ENCODE measurements around the gene PGLYRP3. TPM values are rescaled to one million over a fixed set of nuclear protein-coding genes. Genes with fewer than 3 reads are reported as not detected.
A peak's percentile ranks its signal among the peaks of the same experiment; 100 is the strongest.
"Not testable (repeated sequence)": the region's sequence is repeated elsewhere in the genome, so short reads cannot be mapped to it uniquely, and the experiment has no call there.

The PGLYRP3 gene
- total and polyA plus RNA-seq, 9 of the 15 experiments (the other 6 are each of a cell fraction or from before 2014, with no cell fraction given) = not detected

DNA sequence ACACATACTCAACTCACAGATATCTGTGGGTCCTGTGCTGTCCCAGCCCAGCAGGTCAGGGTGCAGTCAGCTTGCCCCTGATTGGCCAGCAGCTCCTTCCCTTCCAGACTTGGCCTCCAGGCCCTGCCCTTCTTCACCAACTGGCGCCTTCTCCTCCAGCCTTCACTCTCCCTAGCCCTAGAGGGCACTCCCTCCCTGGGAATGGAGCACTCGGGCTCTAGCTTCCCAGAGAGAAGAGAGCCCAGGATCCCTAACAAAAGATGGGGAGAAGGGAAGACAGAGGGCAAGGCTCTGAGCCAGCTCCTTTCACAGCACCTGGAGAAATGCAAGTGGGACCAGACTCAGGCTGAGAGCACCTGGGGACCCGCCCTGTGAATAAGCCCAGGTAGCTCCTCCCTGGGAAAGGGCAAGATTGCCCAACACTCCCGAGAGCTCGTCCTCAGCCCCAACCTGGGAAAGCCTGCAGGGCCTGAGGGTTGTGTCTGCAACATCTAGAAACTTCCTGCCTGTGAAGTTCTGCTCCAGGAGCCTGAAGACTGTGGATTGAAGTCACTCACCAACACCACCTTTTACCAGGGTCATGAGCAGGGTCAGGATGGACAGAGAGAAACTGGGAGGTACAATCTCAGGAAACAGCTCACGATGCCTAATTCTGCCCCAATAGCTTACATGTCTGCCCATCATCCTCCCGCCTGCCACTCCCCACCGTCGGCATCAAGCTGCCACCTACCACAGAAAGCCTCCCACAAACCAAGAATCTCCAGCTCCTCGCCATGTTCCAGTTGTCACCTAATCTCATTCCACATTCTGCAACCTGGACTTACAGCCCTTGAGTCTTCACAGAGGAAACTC, 36.0 kb upstream of the PGLYRP3 start, which contains the start of gene PGLYRP4:
PGLYRP4 (minus strand) TSS at position 331 of the 852 bp plus-strand sequence. CDS start 909 bp downstream, outside the sequence.
- peaks cover 3 to 15% of the 10 kb centered on the region in 2 experiments; a peak in 3 of 5 replicates for H3K27me3 ChIP-seq (ENCODE audit: control insufficient read depth in 2 of 2, insufficient read depth in 2 of 2, low read length in 2 of 2)
- 11% methylated on average over 9 of the region's 10 CpGs for WGBS (ENCODE audit: insufficient coverage, low coverage, missing lambda C conversion rate)
- no peak within 1 kb of the TSS for H3K9ac ChIP-seq (ENCODE audit: insufficient read depth in 1 of 2, low read depth in 2 of 2, low read length in 2 of 2)
- ChIA-PET CTCF (ENCODE audit: low intra/inter-chr PET ratio) (interaction anchor here (0.6 kb wide), 1 partner anchor 149 kb away, joined by 5 read pairs; no protein-coding TSS in a partner anchor), POLR2A (interaction anchor here (0.6 to 0.9 kb wide), 7 partner anchors 12 to 301 kb away, joined by 3 to 4 read pairs (median 3); no protein-coding TSS in a partner anchor)
- BruUV-seq (replicated peaks) = no TSS peak
- H3K79me2 ChIP-seq (ENCODE audit: control insufficient read depth, insufficient read depth, low read length) = no peaks in the 10 kb centered on the region
- intact Hi-C loops (cut with micrococcal nuclease) = no loop called here
- in situ Hi-C loops (cut with MboI) = no loop called here
- no peak within 1 kb of the TSS for H3K4me2 ChIP-seq (ENCODE audit: insufficient read depth, low read length)
- ATAC-seq (no peak), FAIRE-seq (no peak), DNase-seq (ENCODE audit: extremely low read depth in 1 of 4, low spot score in 3 of 4) (no peak)
- no peak within 1 kb of the TSS for H3K27ac ChIP-seq (ENCODE audit: extremely low read depth, low read depth, low read length)
- TF ChIP-seq GTF2A2 (tag; IDR thresholded peaks at IDR 0.05) (no peak), CEBPB (tag; IDR thresholded peaks at IDR 0.05) (0 out of 2 replicates have a peak, but pooled peaks have one; percentile 39)
- H4K20me1 ChIP-seq (replicated peaks; ENCODE audit: control insufficient read depth, insufficient read depth, low read length) = peaks cover 10% of the 10 kb centered on the region
- no peaks in the 10 kb centered on the region for H3K36me3 ChIP-seq (ENCODE audit: control insufficient read depth, insufficient read depth, low read length)
- H3K9me1 ChIP-seq (ENCODE audit: control insufficient read depth, insufficient read depth, low read length) = no peaks in the 10 kb centered on the region
- no peaks in the 10 kb centered on the region for H3K9me3 ChIP-seq (replicated peaks; ENCODE audit: control insufficient read depth, insufficient read depth, low read depth, low read length)
- H3K4me3 ChIP-seq = no peak within 1 kb of the TSS
- no peak within 1 kb of the TSS for H2AFZ ChIP-seq (ENCODE audit: low read depth, low read length)
- H3K4me1 ChIP-seq (replicated peaks in 1 of 2; ENCODE audit: control insufficient read depth in 2 of 2, insufficient read depth in 2 of 2, low read length in 2 of 2) = peaks cover 15 to 17% of the 10 kb centered on the region in 2 experiments

DNA sequence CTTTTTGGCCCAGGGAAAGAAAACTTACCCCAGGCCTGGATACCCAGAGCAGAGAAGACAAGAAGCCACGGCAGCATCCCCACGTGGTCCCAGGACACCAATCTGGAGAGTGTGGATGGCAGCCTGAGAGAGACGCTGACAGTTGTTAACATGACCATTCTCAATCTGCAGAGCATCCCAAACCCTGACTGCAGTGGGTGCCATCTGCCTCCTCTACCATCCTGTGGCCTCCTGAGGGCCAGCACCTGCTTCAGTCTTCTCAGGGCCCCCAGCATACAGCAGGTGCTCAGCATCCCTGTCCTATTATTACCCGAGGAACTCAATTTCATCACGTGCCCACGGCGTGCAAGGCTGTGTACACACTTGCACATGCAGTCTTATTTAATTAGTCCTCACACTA, 35.1 kb upstream of the PGLYRP3 start:
- no peak for ATAC-seq
- H3K9me1 ChIP-seq (ENCODE audit: control insufficient read depth, insufficient read depth, low read length) = no peaks in the 10 kb centered on the region
- H3K79me2 ChIP-seq (ENCODE audit: control insufficient read depth, insufficient read depth, low read length) = no peaks in the 10 kb centered on the region
- no peak overlapping the region for H3K4me2 ChIP-seq (ENCODE audit: insufficient read depth, low read length)
- no peaks in the 10 kb centered on the region for H3K9me3 ChIP-seq (replicated peaks; ENCODE audit: control insufficient read depth, insufficient read depth, low read depth, low read length)
- in situ Hi-C loops (cut with MboI) (no loop called here), intact Hi-C loops (cut with micrococcal nuclease) (no loop called here)
- TF ChIP-seq ZNF3 (CRISPR knock-in tag; IDR thresholded peaks at IDR 0.05) (no peak), BRD9 (IDR thresholded peaks at IDR 0.05; ENCODE audit: low read depth, partially characterized antibody) (no peak)
- TF ChIP-seq, protein P1, sequence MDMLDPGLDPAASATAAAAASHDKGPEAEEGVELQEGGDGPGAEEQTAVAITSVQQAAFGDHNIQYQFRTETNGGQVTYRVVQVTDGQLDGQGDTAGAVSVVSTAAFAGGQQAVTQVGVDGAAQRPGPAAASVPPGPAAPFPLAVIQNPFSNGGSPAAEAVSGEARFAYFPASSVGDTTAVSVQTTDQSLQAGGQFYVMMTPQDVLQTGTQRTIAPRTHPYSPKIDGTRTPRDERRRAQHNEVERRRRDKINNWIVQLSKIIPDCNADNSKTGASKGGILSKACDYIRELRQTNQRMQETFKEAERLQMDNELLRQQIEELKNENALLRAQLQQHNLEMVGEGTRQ (CRISPR knock-in tag; IDR thresholded peaks at IDR 0.05) = 0 out of 2 replicates have a peak, but pooled peaks have one; percentile 1
- no peak overlapping the region for H3K4me3 ChIP-seq
- 12% methylated on average over 7 of the region's 7 CpGs for WGBS (ENCODE audit: insufficient coverage, low coverage, missing lambda C conversion rate)
- ChIA-PET POLR2A (interaction anchor here (0.6 kb wide), 2 partner anchors 290 to 302 kb away, joined by 3 to 4 read pairs; no protein-coding TSS in a partner anchor), CTCF (ENCODE audit: low intra/inter-chr PET ratio) (no interaction called here)
- peaks cover 14% of the 10 kb centered on the region for H4K20me1 ChIP-seq (replicated peaks; ENCODE audit: control insufficient read depth, insufficient read depth, low read length)
- peaks cover 22 to 24% of the 10 kb centered on the region in 2 experiments for H3K4me1 ChIP-seq (replicated peaks in 1 of 2; ENCODE audit: control insufficient read depth in 2 of 2, insufficient read depth in 2 of 2, low read length in 2 of 2)
- no peak overlapping the region for H3K9ac ChIP-seq (ENCODE audit: insufficient read depth in 1 of 2, low read depth in 2 of 2, low read length in 2 of 2)
- H3K27me3 ChIP-seq (ENCODE audit: control insufficient read depth in 2 of 2, insufficient read depth in 2 of 2, low read length in 2 of 2) = peaks cover 3 to 15% of the 10 kb centered on the region in 2 experiments; a peak in 3 of 5 replicates
- FAIRE-seq = no peak
- BruUV-seq (replicated peaks) = no TSS peak
- no peaks in the 10 kb centered on the region for H3K36me3 ChIP-seq (ENCODE audit: control insufficient read depth, insufficient read depth, low read length)
- H3K27ac ChIP-seq (ENCODE audit: extremely low read depth, low read depth, low read length) = no peak overlapping the region
- DNase-seq (ENCODE audit: extremely low read depth in 1 of 4, low spot score in 3 of 4) = no peak
- no peak overlapping the region for H2AFZ ChIP-seq (ENCODE audit: low read depth, low read length)

DNA sequence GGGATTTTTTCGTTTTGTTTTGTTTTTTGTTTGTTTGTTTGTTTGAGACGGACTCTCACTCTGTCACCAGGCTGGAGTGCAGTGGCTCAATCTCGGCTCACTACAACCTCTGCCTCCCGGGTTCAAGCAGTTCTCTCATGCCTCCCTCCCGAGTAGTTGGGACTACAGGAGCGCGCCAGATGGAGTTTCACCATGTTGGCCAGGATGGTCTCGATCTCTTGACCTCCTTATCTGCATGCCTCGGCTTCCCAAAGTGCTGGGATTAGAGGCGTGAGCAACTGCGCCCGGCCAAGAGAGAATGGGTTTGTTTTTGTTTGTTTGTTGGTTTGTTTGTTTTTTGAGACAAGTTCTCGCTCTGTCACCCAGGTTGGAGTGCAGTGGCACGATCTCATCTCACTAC, 34.3 kb upstream of the PGLYRP3 start:
- H3K9me1 ChIP-seq (ENCODE audit: control insufficient read depth, insufficient read depth, low read length); H3K27ac ChIP-seq (ENCODE audit: extremely low read depth, low read depth, low read length); intact Hi-C loops (cut with micrococcal nuclease); DNase-seq (ENCODE audit: extremely low read depth in 1 of 4, low spot score in 3 of 4); ATAC-seq; in situ Hi-C loops (cut with MboI); POLR2A ChIA-PET; H3K9me3 ChIP-seq (replicated peaks; ENCODE audit: control insufficient read depth, insufficient read depth, low read depth, low read length); H2AFZ ChIP-seq (ENCODE audit: low read depth, low read length); H3K9ac ChIP-seq (ENCODE audit: insufficient read depth in 1 of 2, low read depth in 2 of 2, low read length in 2 of 2); H3K36me3 ChIP-seq (ENCODE audit: control insufficient read depth, insufficient read depth, low read length); H3K4me3 ChIP-seq; H3K4me2 ChIP-seq (ENCODE audit: insufficient read depth, low read length); FAIRE-seq; BruUV-seq (replicated peaks); H3K79me2 ChIP-seq (ENCODE audit: control insufficient read depth, insufficient read depth, low read length); CTCF ChIA-PET (ENCODE audit: low intra/inter-chr PET ratio): not testable (repeated sequence)
- Histone ChIP-seq H3K27me3 (ENCODE audit: control insufficient read depth in 2 of 2, insufficient read depth in 2 of 2, low read length in 2 of 2) (peaks cover 3 to 15% of the 10 kb centered on the region in 2 experiments; a peak in 3 of 5 replicates), H4K20me1 (replicated peaks; ENCODE audit: control insufficient read depth, insufficient read depth, low read length) (peaks cover 18% of the 10 kb centered on the region), H3K4me1 (replicated peaks in 1 of 2; ENCODE audit: control insufficient read depth in 2 of 2, insufficient read depth in 2 of 2, low read length in 2 of 2) (peaks cover 30% of the 10 kb centered on the region in 2 experiments)
- WGBS (ENCODE audit: insufficient coverage, low coverage, missing lambda C conversion rate) = 27% methylated on average over 14 of the region's 14 CpGs

Data from K562 (cell line).